RPMI8226 (cell line): ENCODE data around the gene PIM3.
"Not testable (repeated sequence)": the region's sequence is repeated elsewhere in the genome, so short reads cannot be mapped to it uniquely, and the experiment has no call there.

Experiments used
- DNase-seq: peaks from one replicate; pipeline ENCODE4 v3.0.0-alpha.2; 2015

PIM3 gene

GRCh38 chr22:49968831-49969661, 8.5 kb downstream of the PIM3 start:
- DNase-seq = no peak

DNA sequence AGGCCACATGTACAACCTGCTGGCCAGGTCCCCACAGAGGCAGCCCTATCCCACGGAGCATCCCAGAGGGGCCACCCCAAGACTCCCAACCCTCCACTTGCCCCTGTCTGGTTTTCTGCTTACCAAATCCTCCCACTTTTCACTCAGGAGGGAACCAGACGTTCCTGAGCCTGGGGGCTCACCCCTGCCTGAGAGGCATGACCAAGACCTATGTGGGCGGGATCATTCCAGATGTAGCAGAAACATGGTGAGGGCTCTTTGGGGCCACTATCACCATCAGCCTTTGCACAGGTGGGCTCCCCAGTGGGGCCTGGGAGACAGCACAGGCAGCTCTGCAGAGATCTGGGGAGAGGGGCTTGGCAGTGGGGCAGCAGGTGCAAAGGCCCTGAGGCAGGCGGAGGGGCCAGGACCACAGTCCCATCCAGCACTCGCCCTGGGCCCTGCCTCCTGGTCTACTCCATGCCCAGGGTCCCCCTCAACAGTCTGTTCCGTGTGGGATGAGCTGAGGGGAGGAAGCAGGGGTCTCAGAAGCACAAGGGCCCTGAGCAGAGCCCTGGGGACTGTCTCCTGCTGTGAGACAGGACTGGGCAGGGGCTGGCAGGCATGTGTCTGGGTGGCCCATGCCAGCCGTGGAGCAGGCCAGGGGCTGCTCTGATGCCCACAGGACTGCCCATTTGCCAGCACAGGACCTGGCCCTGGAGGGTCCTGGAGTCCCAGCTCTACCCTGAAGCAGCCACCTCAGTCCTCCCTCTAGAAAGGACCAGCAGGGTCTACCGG, 9.4 kb downstream of the PIM3 start:
- no peak for DNase-seq

DNA sequence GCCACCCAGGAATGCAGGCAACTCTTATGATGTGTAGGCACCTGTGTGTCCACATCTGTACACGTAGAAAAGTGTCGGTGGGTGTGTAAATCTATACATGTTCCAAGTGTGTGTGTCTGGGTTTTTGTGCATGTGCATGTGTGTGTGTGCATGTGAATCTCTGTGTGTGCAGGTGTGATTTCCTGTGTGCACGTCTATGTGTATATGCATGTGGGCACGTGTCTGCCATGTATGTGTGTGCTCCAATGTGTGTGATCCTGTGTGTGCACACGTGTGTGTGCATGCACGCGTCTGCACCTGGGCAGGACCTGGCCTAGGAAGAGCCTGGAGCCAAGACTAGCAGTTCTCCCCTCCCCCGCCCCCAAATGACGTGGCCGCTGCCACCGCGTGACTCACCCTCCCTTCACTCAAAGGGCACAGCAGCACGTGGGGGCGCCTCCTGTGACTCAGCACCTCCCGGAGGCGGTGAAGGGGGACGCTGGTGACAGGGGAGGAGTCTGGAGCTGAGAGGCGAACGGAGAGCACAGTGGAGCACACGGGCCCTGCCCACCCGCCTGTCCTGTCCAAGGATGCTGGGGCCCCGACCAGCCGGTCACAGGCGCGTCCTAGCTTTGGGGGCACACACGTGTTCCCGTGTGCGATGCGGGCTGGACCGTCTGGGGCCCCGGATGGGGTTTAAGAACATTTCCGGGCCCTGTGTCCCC, 10.1 kb downstream of the PIM3 start:
- DNase-seq = peak; percentile 99

GRCh38 chr22:49971232-49972162, 10.9 kb downstream of the PIM3 start:
- DNase-seq = peak; percentile 81

- DNase-seq = no peak
These were observed 11.8 kb downstream of the PIM3 start for GRCh38 chr22:49972163-49973017.

- no peak for DNase-seq
These were observed 12.7 kb downstream of the PIM3 start for GRCh38 chr22:49973018-49973961.

DNA sequence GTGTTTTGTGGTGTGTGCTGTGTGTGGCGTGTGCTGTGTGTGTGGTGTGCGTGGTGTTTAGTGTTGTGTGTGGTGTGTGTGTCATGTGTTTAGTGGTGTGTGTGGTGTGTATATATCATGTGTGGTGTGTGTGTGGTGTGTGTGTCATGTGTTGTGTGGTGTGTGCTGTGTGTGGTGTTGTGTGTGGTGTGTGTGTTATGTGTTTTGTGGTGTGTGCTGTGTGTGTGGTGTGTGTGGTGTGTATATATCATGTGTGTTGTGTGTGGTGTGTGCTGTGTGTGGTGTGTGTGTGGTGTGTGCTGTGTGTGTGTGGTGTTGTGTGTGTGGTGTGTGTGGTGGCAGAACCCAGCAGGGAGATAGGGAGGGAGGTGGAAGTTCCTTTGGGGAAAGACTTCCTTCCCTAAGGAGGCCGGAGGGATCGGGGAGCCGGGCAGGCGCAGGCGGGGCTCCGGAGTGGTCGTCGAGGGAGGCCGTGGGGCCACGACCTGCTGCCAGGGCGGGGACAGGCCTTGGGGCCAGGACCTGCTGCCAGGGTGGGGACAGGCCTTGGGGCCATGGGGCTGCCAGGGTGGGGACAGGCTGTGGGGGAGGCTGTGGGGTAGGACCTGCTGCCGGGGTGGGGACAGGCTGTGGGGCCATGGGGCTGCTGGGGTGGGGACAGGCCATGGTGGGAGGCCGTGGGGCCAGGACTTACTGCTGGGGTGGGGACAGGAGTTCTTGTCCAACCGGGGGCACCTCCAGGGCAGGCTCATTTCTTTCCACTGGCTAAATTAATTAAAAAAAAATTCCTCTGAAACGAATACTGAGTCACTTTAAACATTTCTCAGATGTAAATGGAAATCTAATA, 15.2 kb downstream of the PIM3 start:
- peak; percentile 38 for DNase-seq

DNA sequence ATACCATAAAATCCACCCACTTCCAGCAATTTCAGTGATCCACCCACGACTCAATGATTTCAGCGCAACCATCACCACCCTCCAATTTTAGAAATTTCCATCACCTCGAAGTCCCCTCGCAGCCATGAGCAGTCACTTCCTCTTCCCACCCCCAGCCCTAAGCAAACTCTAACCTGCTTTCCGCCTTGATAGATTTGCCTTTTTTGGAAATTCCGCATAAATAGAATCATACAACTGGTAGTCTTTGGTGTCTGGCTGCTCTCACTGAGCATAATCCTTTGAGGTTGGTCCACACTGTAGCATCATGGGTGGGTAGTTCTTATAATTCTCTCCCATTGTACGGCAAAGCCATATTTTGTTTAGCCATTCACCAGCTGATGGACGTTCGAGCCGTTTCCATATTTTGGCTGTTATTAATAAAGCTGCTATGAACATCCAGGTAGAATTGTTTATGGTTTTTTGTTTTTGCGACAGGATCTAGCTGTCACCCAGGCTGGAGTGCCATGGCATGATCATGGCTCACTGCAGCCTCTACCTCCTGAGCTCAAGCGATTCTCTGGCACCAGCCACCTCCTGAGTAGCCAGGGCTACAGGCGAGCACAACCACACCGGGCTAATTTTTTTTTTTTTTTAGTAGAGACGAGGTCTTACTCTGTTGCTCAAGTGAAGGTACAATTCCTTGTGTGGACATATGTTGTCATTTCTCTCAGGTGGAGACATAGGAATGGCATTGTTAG, 16.0 kb downstream of the PIM3 start:
- peak; percentile 55 for DNase-seq

GRCh38 chr22:49977578-49977977, 17.0 kb downstream of the PIM3 start:
- DNase-seq = no peak

DNA sequence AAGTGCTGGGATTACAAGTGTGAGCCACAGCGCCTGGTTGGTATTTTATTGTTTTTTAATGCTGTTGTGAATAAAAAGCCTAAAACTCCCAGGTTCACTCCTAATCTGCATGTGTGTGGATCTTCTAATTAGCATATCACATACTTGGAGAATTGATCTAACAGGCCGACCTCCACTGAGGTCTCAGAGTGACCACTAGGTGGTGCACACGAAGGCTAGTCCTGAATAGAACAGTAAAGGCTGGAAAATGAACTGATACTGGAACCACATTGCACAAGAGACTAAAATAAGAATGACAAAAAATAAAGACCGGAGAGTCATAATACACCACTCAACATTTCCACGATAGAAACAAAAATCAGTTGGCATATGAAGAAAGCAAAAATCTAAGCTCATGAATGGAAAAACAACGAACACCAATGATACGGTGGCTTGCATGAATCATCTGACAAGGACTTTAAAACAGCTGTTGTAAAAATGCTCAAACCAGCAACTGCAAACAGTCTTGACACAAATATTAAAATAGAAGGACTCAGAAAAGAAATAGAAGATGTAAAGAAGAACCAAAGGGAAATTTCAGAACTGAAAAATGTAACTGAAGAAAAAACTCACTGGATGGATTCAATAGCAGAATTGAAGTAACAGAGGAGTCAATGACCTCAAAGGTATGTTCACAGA, 19.2 kb downstream of the PIM3 start:
- peak; percentile 76 for DNase-seq

DNA sequence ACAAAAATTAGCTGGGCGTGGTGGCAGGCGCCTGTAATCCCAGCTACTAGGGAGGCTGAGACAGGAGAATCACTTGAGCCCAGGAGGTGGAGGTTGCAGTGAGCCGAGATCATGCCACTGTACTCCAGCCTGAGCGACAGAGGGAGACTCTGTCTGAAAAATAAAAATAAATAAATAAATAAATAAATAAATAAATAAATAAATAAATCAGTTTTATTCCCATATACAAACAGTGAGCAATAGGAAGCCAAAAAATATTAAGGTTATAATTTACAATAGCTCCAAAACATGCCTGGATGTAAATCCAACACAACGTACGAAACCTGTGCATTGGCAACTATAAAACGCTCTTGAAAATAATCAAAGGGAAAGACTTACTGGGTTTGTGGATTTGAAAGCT, 21.2 kb downstream of the PIM3 start:
- DNase-seq = not testable (repeated sequence)

DNA sequence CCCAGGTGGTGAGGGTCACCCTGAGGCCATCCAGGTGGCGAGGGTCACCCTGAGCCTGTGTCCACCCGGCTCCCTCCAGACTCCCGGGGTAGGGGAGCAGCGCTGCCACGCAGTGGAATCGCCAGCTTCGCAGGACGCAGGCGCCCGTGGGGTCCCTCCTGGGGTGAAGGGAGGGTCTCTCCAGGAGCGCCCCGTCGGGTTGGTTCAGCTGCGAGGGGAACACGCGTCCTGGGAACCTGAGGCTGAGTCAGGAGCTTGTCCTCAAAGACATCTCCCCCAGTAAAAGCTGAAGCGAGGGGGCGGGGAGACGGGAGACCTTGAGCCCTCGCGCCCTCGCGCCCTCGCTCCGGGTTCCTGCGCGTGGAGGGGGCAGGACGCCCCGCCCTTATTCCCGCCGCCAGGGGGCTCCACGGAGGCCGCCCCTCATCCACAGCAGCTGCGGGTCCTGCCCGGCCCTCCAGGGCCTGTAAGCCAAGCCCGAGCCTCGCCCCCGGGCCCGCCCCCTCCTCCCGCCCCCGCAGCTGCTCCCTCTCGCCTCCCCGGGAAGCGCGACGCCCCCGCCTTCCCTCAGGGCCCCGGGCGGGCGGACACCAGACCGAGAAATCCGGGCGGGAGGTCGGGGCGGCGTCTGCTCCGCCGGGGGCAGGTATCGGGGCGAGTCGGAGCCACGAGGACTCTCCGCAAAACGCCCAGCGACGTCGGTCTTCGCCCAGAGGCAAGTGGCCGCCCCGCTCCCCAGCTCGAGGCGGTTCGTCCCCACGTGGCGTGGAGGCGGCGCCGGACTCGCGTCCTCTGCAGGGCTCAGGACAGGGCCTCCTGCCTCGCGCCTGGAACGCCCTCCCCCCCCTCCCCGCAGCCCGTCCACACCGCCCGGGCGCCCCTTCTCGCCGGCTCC, 22.8 kb downstream of the PIM3 start:
- no peak for DNase-seq

DNA sequence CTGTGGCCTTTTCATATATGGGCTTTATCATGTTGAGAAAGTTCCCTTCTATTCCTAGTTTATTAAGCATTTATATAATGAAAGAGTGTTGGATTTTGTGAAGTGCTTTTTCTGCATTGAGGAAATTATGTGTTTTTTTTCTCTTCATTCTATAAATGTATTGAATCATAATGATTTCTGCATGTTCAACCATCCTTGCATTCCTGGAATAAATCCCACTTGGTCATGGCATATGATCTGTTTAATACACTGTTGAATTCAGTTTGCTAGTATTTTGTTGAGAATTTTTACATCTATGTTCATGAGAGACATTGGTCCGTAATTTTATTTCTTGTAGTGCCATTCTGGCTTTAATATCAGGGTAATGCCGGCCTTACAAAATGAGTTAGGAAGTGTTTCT, 25.8 kb downstream of the PIM3 start:
- DNase-seq = no peak

GRCh38 chr22:49989826-49990225, 29.3 kb downstream of the PIM3 start:
- DNase-seq = not testable (repeated sequence)

- no peak for DNase-seq
These were observed 30.6 kb downstream of the PIM3 start for GRCh38 chr22:49991167-49991566.

DNA sequence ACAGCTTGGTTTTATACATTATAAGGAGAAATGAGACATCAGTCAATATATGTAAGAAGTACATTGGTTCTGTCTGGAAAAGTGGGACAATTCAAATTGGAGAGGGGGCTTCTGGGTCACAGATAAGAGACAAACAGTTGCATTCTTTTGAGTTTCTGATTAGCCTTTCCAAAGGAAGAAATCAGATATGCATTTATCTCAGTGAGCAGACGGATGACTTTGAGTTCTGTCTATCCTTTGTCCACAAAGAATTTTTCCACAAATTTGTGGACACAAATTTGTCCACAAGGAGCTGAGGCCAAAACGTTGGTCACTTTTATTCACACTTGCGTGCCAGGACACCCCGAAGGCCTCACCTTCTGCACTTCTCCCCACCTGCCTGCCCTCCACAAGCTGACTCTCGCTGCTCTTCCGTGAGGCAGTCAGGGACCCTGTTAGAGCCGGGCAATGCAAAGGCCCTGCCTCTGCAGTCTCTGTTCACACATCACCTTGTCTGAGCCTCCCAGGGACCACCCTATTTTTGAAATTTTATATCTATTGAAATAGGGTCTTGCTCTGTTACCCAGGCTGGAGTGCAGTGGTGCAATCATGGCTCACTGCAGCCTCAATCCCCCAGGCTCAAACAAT, 31.4 kb downstream of the PIM3 start:
- no peak for DNase-seq
